NB4 (cell line): ENCODE results near the gene NECAB3.

ENCODE experiments used
- DNase-seq: peaks from one replicate; pipeline ENCODE4 v3.0.0; 2010; ENCODE audit warnings: low read depth
- H3K4me3 ChIP-seq: one replicate; pipeline ENCODE4 v1.5.1; 2011; ENCODE audit warnings: mild to moderate bottlenecking, low read depth, low read length, moderate library complexity
- CTCF ChIP-seq: IDR thresholded peaks from one replicate; pipeline ENCODE4 v1.5.1; 2012; ENCODE audit warnings: low read depth, low read length
- MAX ChIP-seq: IDR thresholded peaks from 2 replicates; pipeline ENCODE4 v1.6.1; 2011; ENCODE audit warnings: low read depth, low read length
- MYC ChIP-seq: IDR thresholded peaks from 2 replicates; pipeline ENCODE4 v1.6.1; 2011; ENCODE audit warnings: low read depth, low read length
- POLR2A ChIP-seq: IDR thresholded peaks from 2 replicates; pipeline ENCODE4 v1.6.1; 2011; ENCODE audit warnings: mild to moderate bottlenecking; ENCODE audit not compliant: insufficient read length; ENCODE audit errors: extremely low read depth

The NECAB3 gene

GRCh38 chr20:33669224-33669623 is 5.0 kb downstream of the NECAB3 start:
- DNase-seq = no peak
- TF ChIP-seq MAX = no peak
- TF ChIP-seq CTCF = no peak
- no peak for TF ChIP-seq POLR2A
- TF ChIP-seq MYC = no peak
- H3K4me3 ChIP-seq = no peak overlapping the region

- no peak for DNase-seq
- TF ChIP-seq CTCF (no peak), MAX (peak; percentile 21; the same call in 1 of the 2 replicates)
- H3K4me3 ChIP-seq = no peak overlapping the region
Observed at GRCh38 chr20:33668466-33669155, 5.6 kb downstream of the NECAB3 start.

- peak overlapping the region; percentile 39 for H3K4me3 ChIP-seq
- no peak; the same call in 1 of the 2 replicates for TF ChIP-seq MYC
- TF ChIP-seq MAX = peak; percentile 58
- peak; percentile 45 for TF ChIP-seq POLR2A
- peak; percentile 74 for TF ChIP-seq CTCF
- DNase-seq = peak; percentile 87
Observed at GRCh38 chr20:33667676-33668465, 6.4 kb downstream of the NECAB3 start.

GRCh38 chr20:33667245-33667675 is 7.0 kb downstream of the NECAB3 start:
- peak; percentile 61 for DNase-seq
- TF ChIP-seq CTCF (no peak), POLR2A (no peak), MYC (peak; percentile 85), MAX (peak; percentile 61)
- H3K4me3 ChIP-seq = peak overlapping the region; percentile 39

GRCh38 chr20:33666293-33667244 is 7.7 kb downstream of the NECAB3 start, which contains the start of gene ACTL10:
TSS of gene ACTL10 (plus strand) at chr20:33666943. CDS start at chr20:33667498, 555 bp downstream.
- TF ChIP-seq CTCF = no peak
- TF ChIP-seq MYC = peak; percentile 68
- TF ChIP-seq POLR2A = peak; percentile 58
- peak; percentile 52; the same call in 1 of the 2 replicates for TF ChIP-seq MAX
- H3K4me3 ChIP-seq = peak within 1 kb of the TSS; percentile 40
- DNase-seq = peak; percentile 95
